Prostate gland (tissue), 2 donors: ENCODE data around the gene MMP11.

Experiments used
- POLR2A ChIP-seq: fragments of 450-650 bp; IDR thresholded peaks from one replicate; pipeline ENCODE4 v1.6.1; 2016; ENCODE audit warnings: antibody characterized with exemption, mild to moderate bottlenecking
- TF ChIP-seq, protein P1 (sequence below), 4 experiments: fragments of 200-600 bp in 2 of 4; fragments of 450-650 bp in 2 of 4; sonication (generic) in 2 of 4; IDR thresholded peaks; 1 replicate in 3 of 4; 2 replicates in 1 of 4; pipeline ENCODE4 v1.5.1; 2016 to 2019; ENCODE audit warnings: antibody characterized with exemption in 4 of 4, mild to moderate bottlenecking in 2 of 4, moderate library complexity in 2 of 4

- TF ChIP-seq, protein P1, sequence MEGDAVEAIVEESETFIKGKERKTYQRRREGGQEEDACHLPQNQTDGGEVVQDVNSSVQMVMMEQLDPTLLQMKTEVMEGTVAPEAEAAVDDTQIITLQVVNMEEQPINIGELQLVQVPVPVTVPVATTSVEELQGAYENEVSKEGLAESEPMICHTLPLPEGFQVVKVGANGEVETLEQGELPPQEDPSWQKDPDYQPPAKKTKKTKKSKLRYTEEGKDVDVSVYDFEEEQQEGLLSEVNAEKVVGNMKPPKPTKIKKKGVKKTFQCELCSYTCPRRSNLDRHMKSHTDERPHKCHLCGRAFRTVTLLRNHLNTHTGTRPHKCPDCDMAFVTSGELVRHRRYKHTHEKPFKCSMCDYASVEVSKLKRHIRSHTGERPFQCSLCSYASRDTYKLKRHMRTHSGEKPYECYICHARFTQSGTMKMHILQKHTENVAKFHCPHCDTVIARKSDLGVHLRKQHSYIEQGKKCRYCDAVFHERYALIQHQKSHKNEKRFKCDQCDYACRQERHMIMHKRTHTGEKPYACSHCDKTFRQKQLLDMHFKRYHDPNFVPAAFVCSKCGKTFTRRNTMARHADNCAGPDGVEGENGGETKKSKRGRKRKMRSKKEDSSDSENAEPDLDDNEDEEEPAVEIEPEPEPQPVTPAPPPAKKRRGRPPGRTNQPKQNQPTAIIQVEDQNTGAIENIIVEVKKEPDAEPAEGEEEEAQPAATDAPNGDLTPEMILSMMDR (IDR thresholded peaks at IDR 0.05) = no peak
- no peak for TF ChIP-seq POLR2A
These were observed 15.8 kb upstream of the MMP11 start for GRCh38 chr22:23756891-23757290.
